RWPE2 (cell line): ENCODE data around the gene PRR30.

Experiments
- ATAC-seq: fragments of 200-7000 bp; cut with Tn5 transposase; 3 replicates; pipeline ENCODE4 v1.9.1; 2021; ENCODE audit warnings: low read depth
- DNase-seq: peaks from one replicate; pipeline ENCODE4 v3.0.0-alpha.2; 2020; ENCODE audit warnings: low spot score
- H3K27ac ChIP-seq: fragments of 450-650 bp; 2 replicates; pipeline ENCODE4 v1.5.1; 2017; ENCODE audit warnings: mild to moderate bottlenecking; ENCODE audit not compliant: poor library complexity, severe bottlenecking
- H3K27me3 ChIP-seq: fragments of 250-450 bp; sonication (Bioruptor Pico); 2 replicates; pipeline ENCODE4 v1.5.1; 2021; ENCODE audit warnings: mild to moderate bottlenecking, moderate library complexity; ENCODE audit not compliant: insufficient read depth, poor library complexity, severe bottlenecking
- H3K36me3 ChIP-seq: fragments of 250-450 bp; sonication (Bioruptor Pico); 2 replicates; pipeline ENCODE4 v1.5.1; 2020; ENCODE audit warnings: low read depth, mild to moderate bottlenecking, moderate library complexity
- H3K4me1 ChIP-seq: fragments of 250-450 bp; sonication (Bioruptor Pico); 2 replicates; pipeline ENCODE4 v1.5.1; 2021; ENCODE audit warnings: mild to moderate bottlenecking, moderate library complexity; ENCODE audit not compliant: insufficient read depth, poor library complexity, severe bottlenecking
- H3K4me3 ChIP-seq: fragments of 250-450 bp; sonication (Bioruptor Pico); 2 replicates; pipeline ENCODE4 v1.5.1; 2021; ENCODE audit warnings: mild to moderate bottlenecking, moderate library complexity; ENCODE audit not compliant: severe bottlenecking
- H3K9me3 ChIP-seq: fragments of 250-450 bp; sonication (Bioruptor Pico); 2 replicates; pipeline ENCODE4 v1.5.1; 2021; ENCODE audit warnings: mild to moderate bottlenecking, moderate library complexity; ENCODE audit not compliant: severe bottlenecking
- TF ChIP-seq, protein P1 (sequence below): fragments of 450-650 bp; IDR thresholded peaks from one replicate; pipeline ENCODE4 v1.5.1; 2017; ENCODE audit warnings: mild to moderate bottlenecking, moderate library complexity; ENCODE audit not compliant: poor library complexity, severe bottlenecking

Gene PRR30

DNA sequence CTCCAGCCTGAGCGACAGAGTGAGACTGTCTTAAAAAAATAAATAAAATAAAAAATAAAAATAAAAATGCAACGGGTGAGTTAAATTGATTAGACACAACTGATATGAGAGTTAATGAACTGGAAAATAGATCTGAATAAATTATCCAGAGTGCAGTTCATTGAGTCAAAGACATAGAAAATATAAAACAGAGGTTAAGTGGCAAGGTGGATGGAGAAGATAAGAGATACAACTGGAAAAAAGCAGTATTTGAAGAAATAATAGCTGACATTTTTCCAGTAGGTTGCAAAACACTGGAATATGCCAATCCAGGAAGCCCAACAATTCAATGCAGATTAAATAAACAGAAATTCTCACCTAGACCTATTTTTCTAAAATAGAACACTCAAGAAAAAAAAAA, 31.0 kb downstream of the PRR30 start:
- TF ChIP-seq, protein P1, sequence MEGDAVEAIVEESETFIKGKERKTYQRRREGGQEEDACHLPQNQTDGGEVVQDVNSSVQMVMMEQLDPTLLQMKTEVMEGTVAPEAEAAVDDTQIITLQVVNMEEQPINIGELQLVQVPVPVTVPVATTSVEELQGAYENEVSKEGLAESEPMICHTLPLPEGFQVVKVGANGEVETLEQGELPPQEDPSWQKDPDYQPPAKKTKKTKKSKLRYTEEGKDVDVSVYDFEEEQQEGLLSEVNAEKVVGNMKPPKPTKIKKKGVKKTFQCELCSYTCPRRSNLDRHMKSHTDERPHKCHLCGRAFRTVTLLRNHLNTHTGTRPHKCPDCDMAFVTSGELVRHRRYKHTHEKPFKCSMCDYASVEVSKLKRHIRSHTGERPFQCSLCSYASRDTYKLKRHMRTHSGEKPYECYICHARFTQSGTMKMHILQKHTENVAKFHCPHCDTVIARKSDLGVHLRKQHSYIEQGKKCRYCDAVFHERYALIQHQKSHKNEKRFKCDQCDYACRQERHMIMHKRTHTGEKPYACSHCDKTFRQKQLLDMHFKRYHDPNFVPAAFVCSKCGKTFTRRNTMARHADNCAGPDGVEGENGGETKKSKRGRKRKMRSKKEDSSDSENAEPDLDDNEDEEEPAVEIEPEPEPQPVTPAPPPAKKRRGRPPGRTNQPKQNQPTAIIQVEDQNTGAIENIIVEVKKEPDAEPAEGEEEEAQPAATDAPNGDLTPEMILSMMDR = no peak
- H3K27me3 ChIP-seq = no peaks in the 10 kb centered on the region
- no peak for ATAC-seq
- H3K9me3 ChIP-seq = no peaks in the 10 kb centered on the region
- H3K27ac ChIP-seq = no peak overlapping the region
- no peak for DNase-seq
- H3K36me3 ChIP-seq = no peaks in the 10 kb centered on the region
- no peaks in the 10 kb centered on the region for H3K4me1 ChIP-seq
- no peak overlapping the region for H3K4me3 ChIP-seq

DNA sequence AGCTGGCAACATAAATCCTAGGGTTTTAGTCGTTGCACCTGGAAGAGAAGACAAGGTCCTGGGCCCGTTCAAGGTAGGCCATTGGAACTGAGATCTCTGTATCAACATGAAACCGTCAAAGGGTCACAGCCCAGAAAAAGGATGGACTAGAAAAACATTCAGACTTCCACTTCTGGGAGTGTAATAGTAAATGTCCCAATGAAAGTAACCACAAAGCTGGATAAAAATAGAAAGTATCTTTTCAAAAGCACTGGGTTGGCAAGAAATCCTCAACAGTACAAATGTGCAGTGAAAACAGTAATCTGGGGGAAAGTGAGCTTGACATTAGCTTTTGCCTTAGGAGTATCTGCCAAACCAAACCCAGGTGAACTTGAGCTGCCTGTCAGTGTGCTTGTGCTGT, 33.2 kb downstream of the PRR30 start:
- no peak for ATAC-seq
- H3K9me3 ChIP-seq = no peaks in the 10 kb centered on the region
- no peak overlapping the region for H3K27ac ChIP-seq

DNA sequence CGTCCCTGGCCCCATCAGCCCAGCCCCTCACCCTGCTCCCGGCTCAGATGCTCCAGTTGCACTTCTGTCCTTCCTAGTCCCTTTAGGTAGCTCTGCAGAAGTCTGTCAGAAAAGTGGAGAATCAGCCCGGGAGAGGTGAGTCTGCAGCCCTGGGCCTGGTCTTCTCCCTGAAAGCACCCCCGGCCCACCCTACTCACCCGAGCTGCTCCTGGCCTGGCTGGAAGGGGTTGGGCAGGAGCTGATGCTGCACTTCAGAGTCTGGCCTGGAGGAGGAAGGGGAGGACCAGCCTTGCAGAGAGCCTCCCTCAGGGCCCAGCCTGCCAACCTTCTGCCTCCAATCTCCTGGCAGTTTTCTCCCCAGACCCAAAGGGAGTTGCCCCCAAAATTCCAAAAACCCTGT, 36.9 kb downstream of the PRR30 start:
- Histone ChIP-seq H3K36me3 (no peaks in the 10 kb centered on the region), H3K27me3 (no peaks in the 10 kb centered on the region), H3K27ac (no peak overlapping the region), H3K9me3 (no peaks in the 10 kb centered on the region), H3K4me1 (no peaks in the 10 kb centered on the region), H3K4me3 (no peak overlapping the region)
- ATAC-seq (no peak), DNase-seq (no peak)
- TF ChIP-seq, protein P1 = no peak

More for the DNA sequence above, 33.2 kb downstream of the PRR30 start:
- Histone ChIP-seq H3K4me1 (no peaks in the 10 kb centered on the region), H3K36me3 (no peaks in the 10 kb centered on the region), H3K4me3 (no peak overlapping the region), H3K27me3 (no peaks in the 10 kb centered on the region)
- TF ChIP-seq, protein P1 = no peak
- no peak for DNase-seq

DNA sequence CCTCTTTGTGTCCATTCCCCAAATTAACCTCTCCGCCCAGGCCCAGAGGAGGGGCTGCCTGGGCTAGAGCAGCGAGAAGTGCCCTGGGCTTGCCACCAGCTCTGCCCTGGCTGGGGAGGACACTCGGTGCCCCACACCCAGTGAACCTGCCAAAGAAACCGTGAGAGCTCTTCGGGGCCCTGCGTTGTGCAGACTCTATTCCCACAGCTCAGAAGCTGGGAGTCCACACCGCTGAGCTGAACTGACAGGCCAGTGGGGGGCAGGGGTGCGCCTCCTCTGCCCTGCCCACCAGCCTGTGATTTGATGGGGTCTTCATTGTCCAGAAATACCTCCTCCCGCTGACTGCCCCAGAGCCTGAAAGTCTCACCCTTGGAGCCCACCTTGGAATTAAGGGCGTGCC, 39.2 kb downstream of the PRR30 start:
- DNase-seq (no peak), ATAC-seq (no peak)
- no peaks in the 10 kb centered on the region for H3K4me1 ChIP-seq
- H3K27me3 ChIP-seq = no peaks in the 10 kb centered on the region
- H3K36me3 ChIP-seq = no peaks in the 10 kb centered on the region
- H3K4me3 ChIP-seq = no peak overlapping the region
- H3K9me3 ChIP-seq = no peaks in the 10 kb centered on the region
- TF ChIP-seq, protein P1 = no peak
- no peak overlapping the region for H3K27ac ChIP-seq

DNA sequence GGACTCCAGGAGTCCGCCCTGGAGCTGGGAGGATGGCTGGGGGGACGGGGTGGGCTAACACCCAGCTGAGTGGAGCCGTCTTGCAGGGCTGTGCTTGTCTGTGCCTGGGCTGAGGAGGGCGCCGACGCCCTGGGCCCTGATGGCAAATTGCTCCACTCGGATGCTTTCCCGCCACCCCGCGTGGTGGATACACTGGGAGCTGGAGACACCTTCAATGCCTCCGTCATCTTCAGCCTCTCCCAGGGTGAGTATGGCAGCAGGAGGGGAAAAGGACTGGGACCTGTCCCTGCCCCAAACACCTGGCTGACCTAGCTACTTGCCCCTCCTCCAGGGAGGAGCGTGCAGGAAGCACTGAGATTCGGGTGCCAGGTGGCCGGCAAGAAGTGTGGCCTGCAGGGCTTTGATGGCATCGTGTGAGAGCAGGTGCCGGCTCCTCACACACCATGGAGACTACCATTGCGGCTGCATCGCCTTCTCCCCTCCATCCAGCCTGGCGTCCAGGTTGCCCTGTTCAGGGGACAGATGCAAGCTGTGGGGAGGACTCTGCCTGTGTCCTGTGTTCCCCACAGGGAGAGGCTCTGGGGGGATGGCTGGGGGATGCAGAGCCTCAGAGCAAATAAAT, 39.8 kb downstream of the PRR30 start:
- Histone ChIP-seq H3K4me3 (no peak overlapping the region), H3K4me1 (no peaks in the 10 kb centered on the region), H3K36me3 (no peaks in the 10 kb centered on the region), H3K9me3 (no peaks in the 10 kb centered on the region), H3K27ac (no peak overlapping the region), H3K27me3 (no peaks in the 10 kb centered on the region)
- no peak for DNase-seq
- no peak for ATAC-seq
- TF ChIP-seq, protein P1 = no peak
